Astrocyte (in vitro differentiated cells and primary cell): ENCODE data around the gene NTN1. TPM values are rescaled to one million over a fixed set of nuclear protein-coding genes. Genes with fewer than 3 reads are reported as not detected.

ENCODE experiments used
- DNase-seq: peaks from one replicate; pipeline ENCODE4 v3.0.0-alpha.2; 2010; ENCODE audit warnings: low read depth
- FAIRE-seq: peaks from 2 replicates; lab custom pipeline; 2011; peaks lifted over from hg19 to GRCh38; lab: Jason Lieb, UNC
- H2AFZ ChIP-seq: 2 replicates; pipeline ENCODE4 v1.6.0; 2012; ENCODE audit warnings: low read depth, low read length, inconsistent platforms
- H3K27ac ChIP-seq: 2 replicates; pipeline ENCODE4 v1.5.1; 2011; ENCODE audit warnings: low read depth, low read length, inconsistent platforms
- H3K27me3 ChIP-seq: 2 replicates; pipeline ENCODE4 v1.6.0; 2011; ENCODE audit warnings: low read length, inconsistent platforms; ENCODE audit not compliant: insufficient read depth
- H3K36me3 ChIP-seq: 2 replicates; pipeline ENCODE4 v1.5.1; 2011; ENCODE audit warnings: low read length, inconsistent platforms; ENCODE audit not compliant: insufficient read depth
- H3K4me1 ChIP-seq: 2 replicates; pipeline ENCODE4 v1.5.1; 2011; ENCODE audit warnings: low read length, inconsistent platforms; ENCODE audit not compliant: insufficient read depth
- H3K4me2 ChIP-seq: 2 replicates; pipeline ENCODE4 v1.6.0; 2012; ENCODE audit warnings: low read length, inconsistent platforms
- H3K4me3 ChIP-seq: 2 replicates; pipeline ENCODE4 v1.5.1; 2011; ENCODE audit warnings: low read depth, mild to moderate bottlenecking, low read length, inconsistent platforms; ENCODE audit not compliant: insufficient read depth
- H3K79me2 ChIP-seq: 2 replicates; pipeline ENCODE4 v1.6.0; 2012; ENCODE audit warnings: mild to moderate bottlenecking, low read length, inconsistent platforms; ENCODE audit not compliant: insufficient read depth
- H3K9ac ChIP-seq: 2 replicates; pipeline ENCODE4 v1.6.0; 2012; ENCODE audit warnings: mild to moderate bottlenecking, low read length, inconsistent platforms
- H3K9me3 ChIP-seq: 2 replicates; pipeline ENCODE4 v1.5.1; 2012; ENCODE audit warnings: low read depth, mild to moderate bottlenecking, low read length, inconsistent platforms; ENCODE audit not compliant: insufficient read depth
- H4K20me1 ChIP-seq: 2 replicates; pipeline ENCODE4 v1.6.0; 2012; ENCODE audit warnings: low read length, inconsistent platforms; ENCODE audit not compliant: insufficient read depth
- H3K27ac Mint-ChIP-seq: one replicate; pipeline ENCODE4 v1.8.0; 2021; ENCODE audit warnings: mild to moderate bottlenecking, mixed read lengths; ENCODE audit not compliant: unreplicated experiment
- H3K27me3 Mint-ChIP-seq: one replicate; pipeline ENCODE4 v1.8.0; 2021; ENCODE audit warnings: low read depth, mixed read lengths; ENCODE audit not compliant: unreplicated experiment
- H3K36me3 Mint-ChIP-seq: one replicate; pipeline ENCODE4 v1.8.0; 2021; ENCODE audit warnings: low read depth, mixed read lengths; ENCODE audit not compliant: unreplicated experiment
- H3K4me1 Mint-ChIP-seq: one replicate; pipeline ENCODE4 v1.8.0; 2021; ENCODE audit warnings: low read depth, mixed read lengths; ENCODE audit not compliant: unreplicated experiment
- H3K4me3 Mint-ChIP-seq: one replicate; pipeline ENCODE4 v1.8.0; 2021; ENCODE audit warnings: mild to moderate bottlenecking, moderate library complexity, mixed read lengths; ENCODE audit not compliant: unreplicated experiment
- H3K9me3 Mint-ChIP-seq: one replicate; pipeline ENCODE4 v1.8.0; 2021; ENCODE audit warnings: mild to moderate bottlenecking, mixed read lengths; ENCODE audit not compliant: unreplicated experiment
- CTCF ChIP-seq: IDR thresholded peaks from 2 replicates; pipeline ENCODE4 v1.5.1; 2011; ENCODE audit warnings: low read depth, mild to moderate bottlenecking, inconsistent platforms, low read length, moderate library complexity; ENCODE audit not compliant: insufficient read depth
- EZH2 ChIP-seq: IDR thresholded peaks from 2 replicates; pipeline ENCODE4 v1.6.1; 2012; ENCODE audit warnings: mild to moderate bottlenecking, low read length, inconsistent platforms; ENCODE audit not compliant: insufficient read depth
- total RNA-seq: library from RNA; stranded (reverse); gene quantifications from 2 replicates; pipeline ENCODE4 v1.2.1, GENCODE V29; 2021

Gene NTN1
- total RNA-seq, 1 donor from 2014 or later, result 9.8 TPM

GRCh38 chr17:9203771-9204425 lies 182.6 kb downstream of the NTN1 start:
- FAIRE-seq (no peak), DNase-seq (no peak)
- Histone ChIP-seq H3K79me2 (no peaks in the 10 kb centered on the region), H2AFZ (no peak overlapping the region), H3K9ac (no peak overlapping the region), H3K27ac (no peak overlapping the region), H3K4me2 (no peak overlapping the region), H3K36me3 (no peaks in the 10 kb centered on the region), H3K4me1 (no peaks in the 10 kb centered on the region), H4K20me1 (no peaks in the 10 kb centered on the region), H3K4me3 (no peak overlapping the region), H3K27me3 (peaks cover 8% of the 10 kb centered on the region), H3K9me3 (no peaks in the 10 kb centered on the region)
- Mint-ChIP-seq H3K4me3 (no peak overlapping the region), H3K27me3 (peaks cover 53% of the 10 kb centered on the region), H3K4me1 (no peaks in the 10 kb centered on the region), H3K9me3 (peaks cover 10% of the 10 kb centered on the region), H3K36me3 (peaks cover 3% of the 10 kb centered on the region), H3K27ac (no peak overlapping the region)
- TF ChIP-seq CTCF (no peak), EZH2 (no peak)

- Histone ChIP-seq H2AFZ (no peak overlapping the region), H3K27ac (no peak overlapping the region), H3K4me3 (no peak overlapping the region), H3K4me1 (no peaks in the 10 kb centered on the region), H3K4me2 (no peak overlapping the region), H4K20me1 (no peaks in the 10 kb centered on the region), H3K36me3 (no peaks in the 10 kb centered on the region), H3K9ac (no peak overlapping the region), H3K9me3 (no peaks in the 10 kb centered on the region), H3K27me3 (peaks cover 8% of the 10 kb centered on the region), H3K79me2 (no peaks in the 10 kb centered on the region)
- DNase-seq (no peak), FAIRE-seq (no peak)
- Mint-ChIP-seq H3K36me3 (no peaks in the 10 kb centered on the region), H3K27ac (no peak overlapping the region), H3K4me1 (no peaks in the 10 kb centered on the region), H3K9me3 (peaks cover 3% of the 10 kb centered on the region), H3K27me3 (peaks cover 54% of the 10 kb centered on the region), H3K4me3 (no peak overlapping the region)
- TF ChIP-seq EZH2, result no peak
- TF ChIP-seq CTCF, result no peak
These were observed 183.5 kb downstream of the NTN1 start for GRCh38 chr17:9204637-9205329.
